ENCODE data around the gene CEP89. TPM values are rescaled to one million over a fixed set of nuclear protein-coding genes. Genes with fewer than 3 reads are reported as not detected.

Gene CEP89
- total RNA-seq, 4 donors from 2014 or later, result 8.8 to 19.8 (median 14.0) TPM

- Histone ChIP-seq H3K4me3 (no peak overlapping the region), H3K27ac (peak overlapping the region in 2 of 4 donors; percentile 72 to 74), H3K27me3 (no peaks in the 10 kb centered on the region), H3K36me3 (no peaks in the 10 kb centered on the region), H3K4me1 (peaks cover 0 to 73% (median 3%) of the 10 kb centered on the region in 4 donors), H3K9me3 (no peaks in the 10 kb centered on the region)
- DNase-seq, result no peak
- TF ChIP-seq CTCF (IDR thresholded peaks at IDR 0.05), result no peak
- no peak for TF ChIP-seq POLR2A (IDR thresholded peaks at IDR 0.05)
These were observed 96.3 kb downstream of the CEP89 start for GRCh38 chr19:32875428-32875827.

- peaks cover 0 to 68% (median 3%) of the 10 kb centered on the region in 4 donors for H3K4me1 ChIP-seq
- no peaks in the 10 kb centered on the region for H3K9me3 ChIP-seq
- no peaks in the 10 kb centered on the region for H3K36me3 ChIP-seq
- DNase-seq, result no peak
- peak overlapping the region in 2 of 4 donors; percentile 71 to 72 for H3K27ac ChIP-seq
- no peak overlapping the region for H3K4me3 ChIP-seq
- H3K27me3 ChIP-seq, result no peaks in the 10 kb centered on the region
- no peak for TF ChIP-seq CTCF (IDR thresholded peaks at IDR 0.05)
These were observed 97.2 kb downstream of the CEP89 start for GRCh38 chr19:32874605-32875004.

- Histone ChIP-seq H3K4me1 (peaks cover 0 to 65% (median 3%) of the 10 kb centered on the region in 4 donors), H3K27me3 (no peaks in the 10 kb centered on the region), H3K4me3 (no peak overlapping the region), H3K36me3 (no peaks in the 10 kb centered on the region), H3K27ac (peak overlapping the region in 3 of 4 donors; percentile 22 to 79 (median 71)), H3K9me3 (no peaks in the 10 kb centered on the region)
- DNase-seq, result no peak
- peak in 1 of 2 donors; percentile 19 for TF ChIP-seq POLR2A (IDR thresholded peaks at IDR 0.05)
- TF ChIP-seq CTCF (IDR thresholded peaks at IDR 0.05), result no peak
These were observed 98.4 kb downstream of the CEP89 start for GRCh38 chr19:32873247-32873959.

DNA sequence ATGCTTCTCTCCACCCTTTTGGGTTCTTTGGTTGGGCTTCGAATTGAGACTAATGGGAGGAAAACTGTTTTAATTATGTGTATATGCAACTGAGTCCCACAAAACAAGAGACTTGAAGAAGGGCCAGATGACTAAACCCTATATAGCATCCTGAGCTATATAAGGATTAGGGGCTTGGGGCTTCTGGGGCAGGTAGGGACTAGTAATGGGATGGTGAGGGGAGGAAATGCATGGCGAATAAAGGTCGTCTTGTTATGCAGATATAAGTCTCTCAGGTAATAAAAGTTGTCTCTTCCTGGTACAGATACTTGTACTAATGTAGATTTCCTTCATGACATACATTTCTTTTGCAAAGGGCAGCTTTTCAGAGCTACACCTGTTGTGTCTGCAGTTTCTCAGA is 99.4 kb downstream of the CEP89 start:
- peak overlapping the region in 3 of 4 donors; percentile 22 to 79 (median 71) for H3K27ac ChIP-seq
- H3K4me1 ChIP-seq, result peaks cover 0 to 62% (median 3%) of the 10 kb centered on the region in 4 donors
- no peak overlapping the region for H3K4me3 ChIP-seq
- H3K9me3 ChIP-seq, result no peaks in the 10 kb centered on the region
- no peak for DNase-seq
- no peaks in the 10 kb centered on the region for H3K27me3 ChIP-seq
- H3K36me3 ChIP-seq, result no peaks in the 10 kb centered on the region
- TF ChIP-seq CTCF (IDR thresholded peaks at IDR 0.05) (no peak), POLR2A (IDR thresholded peaks at IDR 0.05) (no peak)

- H3K36me3 ChIP-seq, result peaks cover 0 to 12% (median 0%) of the 10 kb centered on the region in 3 donors
- no peaks in the 10 kb centered on the region for H3K27me3 ChIP-seq
- H3K9me3 ChIP-seq, result no peaks in the 10 kb centered on the region
- H3K4me3 ChIP-seq, result no peak overlapping the region
- peaks cover 0 to 51% (median 3%) of the 10 kb centered on the region in 4 donors for H3K4me1 ChIP-seq
- peak overlapping the region in 2 of 4 donors; percentile 73 to 86 for H3K27ac ChIP-seq
- no peak for TF ChIP-seq CTCF (IDR thresholded peaks at IDR 0.05)
- TF ChIP-seq POLR2A (IDR thresholded peaks at IDR 0.05), result no peak
- DNase-seq, result no peak
These were observed 100.7 kb downstream of the CEP89 start for GRCh38 chr19:32870981-32871451.
